ENCODE results near the gene GPS1. TPM values are rescaled to one million over a fixed set of nuclear protein-coding genes. Genes with fewer than 3 reads are reported as not detected.

GPS1 gene
- 64.7 TPM for total RNA-seq

GRCh38 chr17:82051776-82052637 is at the start of gene GPS1, which contains the start of gene RFNG:
GPS1 (plus strand) TSS chr17:82051898; CDS start chr17:82051932, 34 bp downstream.
RFNG (minus strand) TSS chr17:82051811; CDS start chr17:82051766, 45 bp downstream.
- H3K9me3 ChIP-seq (ENCODE audit: control insufficient read depth in 3 of 3, low read length in 3 of 3): no peaks in the 10 kb centered on the region
- H3K27ac ChIP-seq (ENCODE audit: low read depth, low read length): peak within 1 kb of the TSS; percentile 47
- H3K27me3 ChIP-seq (ENCODE audit: control insufficient read depth in 3 of 3, insufficient read depth in 3 of 3, low read length in 3 of 3): no peaks in the 10 kb centered on the region
- H3K4me1 ChIP-seq (ENCODE audit: control insufficient read depth in 3 of 3, insufficient read depth in 3 of 3, low read length in 3 of 3): peaks cover 25 to 35% (median 26%) of the 10 kb centered on the region in 3 donors
- peak within 1 kb of the TSS; percentile 65 to 88 (median 81) for H3K9ac ChIP-seq (ENCODE audit: low read depth in 1 of 3, low read length in 3 of 3)
- H3K36me3 ChIP-seq (ENCODE audit: control insufficient read depth in 3 of 3, insufficient read depth in 3 of 3, low read length in 3 of 3): peaks cover 49 to 60% (median 54%) of the 10 kb centered on the region in 3 donors
- H3K4me3 ChIP-seq (ENCODE audit: low read length in 3 of 3): peak within 1 kb of the TSS; percentile 80 to 87 (median 83)

GRCh38 chr17:82003411-82004381 is 48.0 kb upstream of the GPS1 start:
- peak overlapping the region in 1 of 3 donors; percentile 45 for H3K4me3 ChIP-seq (ENCODE audit: low read length in 3 of 3)
- no peak overlapping the region for H3K27ac ChIP-seq (ENCODE audit: low read depth, low read length)
- H3K4me1 ChIP-seq (ENCODE audit: control insufficient read depth in 3 of 3, insufficient read depth in 3 of 3, low read length in 3 of 3): peaks cover 44 to 57% (median 52%) of the 10 kb centered on the region in 3 donors
- H3K27me3 ChIP-seq (ENCODE audit: control insufficient read depth in 3 of 3, insufficient read depth in 3 of 3, low read length in 3 of 3): no peaks in the 10 kb centered on the region
- H3K36me3 ChIP-seq (ENCODE audit: control insufficient read depth in 3 of 3, insufficient read depth in 3 of 3, low read length in 3 of 3): no peaks in the 10 kb centered on the region
- H3K9ac ChIP-seq (ENCODE audit: low read depth in 1 of 3, low read length in 3 of 3): peak overlapping the region in 2 of 3 donors; percentile 20 to 62
- no peaks in the 10 kb centered on the region for H3K9me3 ChIP-seq (ENCODE audit: control insufficient read depth in 3 of 3, low read length in 3 of 3)

GRCh38 chr17:82004517-82005455 is 46.9 kb upstream of the GPS1 start:
- peak overlapping the region in 1 of 3 donors; percentile 54 for H3K9ac ChIP-seq (ENCODE audit: low read depth in 1 of 3, low read length in 3 of 3)
- no peak overlapping the region for H3K27ac ChIP-seq (ENCODE audit: low read depth, low read length)
- H3K36me3 ChIP-seq (ENCODE audit: control insufficient read depth in 3 of 3, insufficient read depth in 3 of 3, low read length in 3 of 3): no peaks in the 10 kb centered on the region
- peaks cover 38 to 50% (median 44%) of the 10 kb centered on the region in 3 donors for H3K4me1 ChIP-seq (ENCODE audit: control insufficient read depth in 3 of 3, insufficient read depth in 3 of 3, low read length in 3 of 3)
- H3K27me3 ChIP-seq (ENCODE audit: control insufficient read depth in 3 of 3, insufficient read depth in 3 of 3, low read length in 3 of 3): no peaks in the 10 kb centered on the region
- no peak overlapping the region for H3K4me3 ChIP-seq (ENCODE audit: low read length in 3 of 3)
- H3K9me3 ChIP-seq (ENCODE audit: control insufficient read depth in 3 of 3, low read length in 3 of 3): no peaks in the 10 kb centered on the region

DNA sequence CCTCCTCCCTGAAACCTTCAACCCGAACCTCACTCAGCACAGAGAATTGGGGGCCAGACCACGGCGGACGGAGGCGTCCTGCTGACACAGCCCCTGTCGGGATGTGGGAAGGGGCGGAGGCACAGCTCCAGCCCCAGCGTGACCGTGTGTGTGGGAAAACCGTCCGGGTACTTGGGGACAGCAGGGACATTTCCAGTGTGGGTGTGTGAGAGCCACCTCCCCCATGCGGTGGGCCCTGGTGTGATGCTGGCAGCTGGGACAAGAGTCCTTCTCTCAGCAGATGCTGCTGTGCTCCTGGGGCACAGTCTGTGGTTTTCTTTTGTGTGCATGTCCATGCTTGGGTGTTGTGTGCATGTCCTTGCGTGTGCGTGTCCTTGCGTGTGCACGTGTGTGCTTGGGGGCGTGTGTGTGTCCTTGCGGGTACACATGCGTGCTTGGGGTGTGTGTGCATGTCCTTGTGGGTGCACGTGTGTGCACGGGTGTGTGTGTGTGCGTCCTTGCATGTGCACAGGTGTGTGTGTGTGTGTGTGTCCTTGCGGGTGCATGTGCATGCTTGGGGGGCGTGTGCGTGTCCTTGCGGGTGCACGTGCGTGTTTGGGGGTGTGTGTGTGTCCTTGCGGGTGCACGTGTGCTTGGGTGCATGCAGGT is 45.9 kb upstream of the GPS1 start:
- Histone ChIP-seq H3K36me3 (ENCODE audit: control insufficient read depth in 3 of 3, insufficient read depth in 3 of 3, low read length in 3 of 3) (no peaks in the 10 kb centered on the region), H3K27me3 (ENCODE audit: control insufficient read depth in 3 of 3, insufficient read depth in 3 of 3, low read length in 3 of 3) (no peaks in the 10 kb centered on the region), H3K4me1 (ENCODE audit: control insufficient read depth in 3 of 3, insufficient read depth in 3 of 3, low read length in 3 of 3) (peaks cover 33 to 43% (median 36%) of the 10 kb centered on the region in 3 donors), H3K9ac (ENCODE audit: low read depth in 1 of 3, low read length in 3 of 3) (no peak overlapping the region), H3K27ac (ENCODE audit: low read depth, low read length) (no peak overlapping the region), H3K4me3 (ENCODE audit: low read length in 3 of 3) (no peak overlapping the region), H3K9me3 (ENCODE audit: control insufficient read depth in 3 of 3, low read length in 3 of 3) (no peaks in the 10 kb centered on the region)

- Histone ChIP-seq H3K36me3 (ENCODE audit: control insufficient read depth in 3 of 3, insufficient read depth in 3 of 3, low read length in 3 of 3) (no peaks in the 10 kb centered on the region), H3K9me3 (ENCODE audit: control insufficient read depth in 3 of 3, low read length in 3 of 3) (no peaks in the 10 kb centered on the region), H3K27ac (ENCODE audit: low read depth, low read length) (no peak overlapping the region), H3K9ac (ENCODE audit: low read depth in 1 of 3, low read length in 3 of 3) (no peak overlapping the region), H3K4me1 (ENCODE audit: control insufficient read depth in 3 of 3, insufficient read depth in 3 of 3, low read length in 3 of 3) (peaks cover 28 to 34% (median 28%) of the 10 kb centered on the region in 3 donors), H3K27me3 (ENCODE audit: control insufficient read depth in 3 of 3, insufficient read depth in 3 of 3, low read length in 3 of 3) (no peaks in the 10 kb centered on the region), H3K4me3 (ENCODE audit: low read length in 3 of 3) (no peak overlapping the region)
Measured at GRCh38 chr17:82006468-82007227, 45.0 kb upstream of the GPS1 start.

- no peaks in the 10 kb centered on the region for H3K9me3 ChIP-seq (ENCODE audit: control insufficient read depth in 3 of 3, low read length in 3 of 3)
- H3K4me1 ChIP-seq (ENCODE audit: control insufficient read depth in 3 of 3, insufficient read depth in 3 of 3, low read length in 3 of 3): peaks cover 27 to 32% (median 28%) of the 10 kb centered on the region in 3 donors
- H3K36me3 ChIP-seq (ENCODE audit: control insufficient read depth in 3 of 3, insufficient read depth in 3 of 3, low read length in 3 of 3): peaks cover 0 to 3% (median 0%) of the 10 kb centered on the region in 3 donors
- H3K4me3 ChIP-seq (ENCODE audit: low read length in 3 of 3): no peak overlapping the region
- no peaks in the 10 kb centered on the region for H3K27me3 ChIP-seq (ENCODE audit: control insufficient read depth in 3 of 3, insufficient read depth in 3 of 3, low read length in 3 of 3)
- H3K27ac ChIP-seq (ENCODE audit: low read depth, low read length): no peak overlapping the region
- no peak overlapping the region for H3K9ac ChIP-seq (ENCODE audit: low read depth in 1 of 3, low read length in 3 of 3)
Measured at GRCh38 chr17:82007228-82007494, 44.5 kb upstream of the GPS1 start.

DNA sequence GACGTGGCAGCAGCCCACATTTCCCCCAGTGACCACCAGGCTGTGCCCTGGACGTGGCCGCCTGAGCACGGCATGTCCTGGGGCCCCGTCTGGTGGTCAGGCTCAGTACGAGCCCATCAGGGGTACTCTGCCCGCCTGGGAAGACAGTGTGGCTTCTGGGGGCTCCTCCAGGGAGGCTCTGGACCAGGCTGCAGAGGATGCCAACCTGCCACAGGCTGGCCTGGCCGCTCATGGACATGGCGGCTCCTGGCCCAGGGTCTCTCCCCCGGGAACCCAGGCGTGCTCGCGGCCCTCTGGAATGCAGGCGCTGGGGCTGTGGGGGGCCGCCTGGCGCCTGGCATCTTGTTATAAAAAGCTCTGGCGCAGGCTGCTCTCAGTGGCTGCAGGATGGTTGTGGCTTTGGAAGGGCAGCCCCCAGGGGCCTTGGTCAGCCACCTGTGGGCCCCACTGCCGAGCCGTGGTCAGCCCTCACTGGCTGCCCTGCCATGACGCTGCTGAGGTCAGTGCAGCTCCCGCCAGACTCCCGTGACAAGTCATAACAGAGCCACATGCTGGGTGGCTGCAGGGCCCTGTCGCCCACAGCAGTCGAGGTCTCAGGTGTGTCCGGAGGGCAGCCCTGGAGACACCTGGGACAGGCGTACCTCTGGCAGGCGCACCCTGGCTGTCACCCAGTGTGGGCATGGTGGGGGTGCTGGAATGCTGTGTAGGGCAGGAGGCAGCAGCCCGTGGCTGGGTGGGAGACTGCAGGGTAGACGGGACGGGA is 44.0 kb upstream of the GPS1 start:
- H3K4me1 ChIP-seq (ENCODE audit: control insufficient read depth in 3 of 3, insufficient read depth in 3 of 3, low read length in 3 of 3): peaks cover 25 to 29% (median 27%) of the 10 kb centered on the region in 3 donors
- no peak overlapping the region for H3K9ac ChIP-seq (ENCODE audit: low read depth in 1 of 3, low read length in 3 of 3)
- no peak overlapping the region for H3K27ac ChIP-seq (ENCODE audit: low read depth, low read length)
- peaks cover 0 to 3% (median 0%) of the 10 kb centered on the region in 3 donors for H3K36me3 ChIP-seq (ENCODE audit: control insufficient read depth in 3 of 3, insufficient read depth in 3 of 3, low read length in 3 of 3)
- H3K27me3 ChIP-seq (ENCODE audit: control insufficient read depth in 3 of 3, insufficient read depth in 3 of 3, low read length in 3 of 3): no peaks in the 10 kb centered on the region
- H3K4me3 ChIP-seq (ENCODE audit: low read length in 3 of 3): no peak overlapping the region
- no peaks in the 10 kb centered on the region for H3K9me3 ChIP-seq (ENCODE audit: control insufficient read depth in 3 of 3, low read length in 3 of 3)

GRCh38 chr17:82008258-82008940 is 43.3 kb upstream of the GPS1 start:
- Histone ChIP-seq H3K27ac (ENCODE audit: low read depth, low read length) (no peak overlapping the region), H3K9ac (ENCODE audit: low read depth in 1 of 3, low read length in 3 of 3) (no peak overlapping the region), H3K27me3 (ENCODE audit: control insufficient read depth in 3 of 3, insufficient read depth in 3 of 3, low read length in 3 of 3) (no peaks in the 10 kb centered on the region), H3K4me3 (ENCODE audit: low read length in 3 of 3) (no peak overlapping the region), H3K36me3 (ENCODE audit: control insufficient read depth in 3 of 3, insufficient read depth in 3 of 3, low read length in 3 of 3) (peaks cover 0 to 3% (median 0%) of the 10 kb centered on the region in 3 donors), H3K9me3 (ENCODE audit: control insufficient read depth in 3 of 3, low read length in 3 of 3) (no peaks in the 10 kb centered on the region), H3K4me1 (ENCODE audit: control insufficient read depth in 3 of 3, insufficient read depth in 3 of 3, low read length in 3 of 3) (peaks cover 17 to 22% (median 19%) of the 10 kb centered on the region in 3 donors)
